Measurements from ENCODE around the gene HOXD11.

- no peak for TF ChIP-seq CTCF (IDR thresholded peaks at IDR 0.05)
- TF ChIP-seq POLR2A (IDR thresholded peaks at IDR 0.05), result no peak
These were observed 7.2 kb downstream of the HOXD11 start for GRCh38 chr2:176114120-176114929.
